Left renal pelvis (tissue), 4 donors: ENCODE results near the gene UNC13D. TPM values are rescaled to one million over a fixed set of nuclear protein-coding genes. Genes with fewer than 3 reads are reported as not detected.
"Not testable (repeated sequence)": the region's sequence is repeated elsewhere in the genome, so short reads cannot be mapped to it uniquely, and the experiment has no call there.

Experiments used
- DNase-seq, 4 donors: peaks; one replicate each; pipeline ENCODE4 v3.0.0-alpha.2; 2013; ENCODE audit warnings: low read depth in 4 of 4, low spot score in 3 of 4
- polyA plus RNA-seq, 4 donors: library from polyadenylated mRNA; unstranded; fragments of 120-200 nt; gene quantifications; one replicate each; pipeline ENCODE4 v1.2.1, GENCODE V29; 2013; ENCODE audit not compliant: insufficient read length in 4 of 4

The UNC13D gene
- polyA plus RNA-seq, 4 donors: 4.8 to 9.8 (median 7.0) TPM

- DNase-seq: no peak
Measured at GRCh38 chr17:75875182-75875939, 31.2 kb upstream of the UNC13D start.

- no peak for DNase-seq
Measured at GRCh38 chr17:75874323-75875181, 30.3 kb upstream of the UNC13D start.

GRCh38 chr17:75873587-75874322, 29.6 kb upstream of the UNC13D start:
- DNase-seq: no peak

- DNase-seq: no peak
Measured at GRCh38 chr17:75872434-75873351, 28.5 kb upstream of the UNC13D start.

- not testable (repeated sequence) for DNase-seq
Measured at GRCh38 chr17:75870228-75870627, 26.0 kb upstream of the UNC13D start.

GRCh38 chr17:75869282-75870141, 25.3 kb upstream of the UNC13D start:
- no peak for DNase-seq

GRCh38 chr17:75868730-75869281, 24.6 kb upstream of the UNC13D start:
- DNase-seq: not testable (repeated sequence)

GRCh38 chr17:75865404-75866188, 21.4 kb upstream of the UNC13D start:
- not testable (repeated sequence) for DNase-seq

- not testable (repeated sequence) for DNase-seq
Measured at GRCh38 chr17:75864887-75865286, 20.7 kb upstream of the UNC13D start.

- peak in 2 of 4 donors; percentile 73 to 74 for DNase-seq
Measured at GRCh38 chr17:75864448-75864871, 20.3 kb upstream of the UNC13D start.

GRCh38 chr17:75861927-75862317, 17.7 kb upstream of the UNC13D start:
- DNase-seq: no peak

GRCh38 chr17:75859358-75859757, 15.2 kb upstream of the UNC13D start:
- DNase-seq: not testable (repeated sequence)

GRCh38 chr17:75856062-75856756, 12.0 kb upstream of the UNC13D start:
- DNase-seq: no peak

GRCh38 chr17:75855310-75856061, 11.3 kb upstream of the UNC13D start, which contains the start of gene WBP2:
Gene WBP2, minus strand, starts transcription at chr17:75855335. Its CDS starts 38 bp downstream, at chr17:75855297.
- peak; percentile 99 to 100 (median 99) for DNase-seq

GRCh38 chr17:75854881-75855309, 10.7 kb upstream of the UNC13D start:
- no peak for DNase-seq

GRCh38 chr17:75854101-75854748, 10.0 kb upstream of the UNC13D start:
- no peak for DNase-seq
